NCI-H1694 treated with DMSO at 0.1 percent for 48 hours (cell line): ENCODE measurements around the gene GPC6.

Experiments used
- DNase-seq: peaks from one replicate; lab custom pipeline; 2025; lab: John Stamatoyannopoulos, UW

GPC6 gene

GRCh38 chr13:93230261-93230855 lies 3.8 kb downstream of the GPC6 start:
- DNase-seq = no peak

DNA sequence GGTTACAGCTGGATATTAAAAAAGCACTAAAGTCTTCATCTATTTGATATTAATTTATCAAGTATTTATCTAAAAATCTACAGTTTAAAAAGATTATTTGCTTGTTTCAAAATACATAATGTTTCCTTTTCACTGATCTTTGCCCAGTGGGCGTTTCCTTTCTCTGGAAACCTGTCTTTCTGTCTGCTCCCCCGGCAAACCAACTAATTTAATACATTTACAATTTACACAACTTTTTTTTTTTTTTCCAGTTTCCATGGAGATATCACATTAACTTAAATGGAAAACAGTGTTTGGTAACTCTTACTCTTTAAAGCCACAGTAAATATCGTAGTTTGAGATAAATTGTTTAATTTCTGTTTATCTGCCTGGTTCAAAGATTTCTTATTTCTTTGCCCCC lies 5.3 kb downstream of the GPC6 start:
- DNase-seq = no peak

DNA sequence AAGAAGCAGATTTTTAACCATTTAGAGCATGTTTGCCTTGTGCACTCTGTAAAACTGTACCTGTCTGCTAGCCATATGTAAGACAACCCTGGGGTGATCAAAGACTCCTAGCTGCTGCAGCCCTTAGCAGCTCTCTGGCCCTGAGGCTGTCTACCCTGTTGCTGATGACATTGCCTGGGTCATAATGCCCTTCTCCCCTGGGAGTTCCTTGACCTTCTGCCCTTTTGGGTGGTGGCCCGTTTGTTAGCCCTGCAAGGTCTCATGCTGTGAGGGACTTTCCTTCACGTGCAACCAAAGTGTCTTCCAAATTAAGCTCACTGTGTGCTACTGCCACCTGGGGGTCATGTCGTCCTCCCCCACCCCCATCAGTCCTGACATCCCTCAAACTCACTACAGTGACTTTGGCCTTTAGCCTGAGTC lies 7.4 kb downstream of the GPC6 start:
- DNase-seq = no peak

DNA sequence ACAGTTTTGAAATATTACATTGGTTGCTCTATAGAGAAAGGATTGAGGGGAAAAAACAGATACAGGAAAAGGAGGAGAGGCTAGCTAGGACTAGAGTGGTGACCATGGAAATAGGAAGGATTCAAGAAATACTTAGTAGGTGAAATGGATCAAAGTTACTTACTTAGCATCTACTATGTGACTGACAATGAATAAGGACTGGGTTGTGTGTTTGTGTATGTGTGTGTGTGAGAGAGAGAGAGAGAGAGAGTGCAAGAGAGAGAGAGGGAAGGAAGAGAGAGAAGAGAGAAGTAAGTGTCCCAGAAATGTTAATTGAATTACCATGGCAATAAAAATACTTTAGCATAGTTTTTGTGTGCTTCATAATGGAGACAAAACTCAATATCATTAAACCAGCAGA lies 7.9 kb downstream of the GPC6 start:
- no peak for DNase-seq

DNA sequence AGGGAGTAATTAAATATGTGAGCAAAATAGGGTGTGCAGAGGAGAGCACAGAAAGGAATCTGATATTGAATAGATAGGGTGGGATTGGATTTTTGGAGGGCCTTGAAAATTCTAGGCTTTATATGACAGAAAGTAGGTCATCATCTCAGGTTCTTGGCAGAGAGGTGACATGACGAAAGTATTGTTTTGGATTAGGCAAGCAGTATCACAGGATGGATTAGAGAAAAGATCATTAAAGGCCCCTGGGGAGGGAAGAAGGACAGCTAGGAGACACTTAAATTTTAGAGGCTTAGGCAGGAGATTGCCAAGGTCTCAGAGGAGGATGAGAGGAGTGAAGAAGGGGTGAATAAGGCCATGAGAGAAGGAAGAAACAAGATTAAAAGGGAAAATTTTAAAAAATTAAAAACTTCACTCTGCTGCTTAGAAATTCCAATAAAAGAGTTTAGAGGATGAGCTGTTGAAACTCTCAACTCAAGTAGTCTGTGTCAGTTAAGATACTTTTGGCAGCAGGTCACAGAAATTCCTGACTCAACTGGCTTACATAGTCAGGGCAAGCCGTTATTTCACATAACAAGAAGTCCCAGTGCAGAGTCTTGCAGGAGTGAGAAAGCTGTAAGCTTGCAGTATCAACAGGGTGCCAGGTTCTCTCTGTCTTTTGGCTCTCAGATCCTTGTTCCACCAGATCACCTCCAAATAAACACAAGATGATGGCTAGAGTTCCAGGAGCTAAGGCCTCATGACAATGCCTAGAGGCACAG lies 8.8 kb downstream of the GPC6 start:
- no peak for DNase-seq

- DNase-seq = no peak
Observed at GRCh38 chr13:93238711-93239110, 12.1 kb downstream of the GPC6 start.

DNA sequence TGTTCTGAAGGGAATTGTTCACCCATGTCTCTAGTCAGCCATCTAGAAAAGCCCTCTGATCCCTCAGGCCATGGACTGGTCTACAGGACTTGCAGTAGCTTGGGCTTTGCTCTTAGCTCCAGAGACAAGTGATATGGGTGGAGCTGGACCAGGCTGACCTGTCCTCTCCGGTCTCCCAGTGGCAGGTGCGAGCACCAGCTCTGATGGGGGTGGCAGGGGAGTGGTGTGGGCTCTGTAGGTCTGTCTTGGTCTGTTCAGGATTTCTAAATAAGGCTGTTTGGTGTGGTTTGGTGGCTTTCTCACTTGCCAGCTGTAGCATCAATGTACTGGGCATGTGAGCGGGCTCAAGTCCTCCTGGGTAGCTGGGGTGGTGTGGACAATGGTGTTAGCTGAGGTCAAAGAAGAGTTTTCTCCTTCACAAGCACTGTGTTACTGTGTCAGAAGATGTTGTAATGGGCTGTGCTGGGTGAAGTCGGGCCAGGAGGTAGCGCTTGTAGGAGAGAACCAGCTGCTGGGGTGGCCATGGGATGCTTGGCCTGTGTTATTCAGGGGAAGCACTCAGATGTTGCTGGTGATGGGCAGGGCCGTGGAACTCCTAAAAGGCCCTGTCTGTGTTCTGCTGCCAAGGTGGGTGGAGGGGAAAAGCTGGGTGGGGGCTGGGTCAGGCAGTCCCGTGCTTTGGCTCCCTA lies 16.9 kb downstream of the GPC6 start:
- no peak for DNase-seq

DNA sequence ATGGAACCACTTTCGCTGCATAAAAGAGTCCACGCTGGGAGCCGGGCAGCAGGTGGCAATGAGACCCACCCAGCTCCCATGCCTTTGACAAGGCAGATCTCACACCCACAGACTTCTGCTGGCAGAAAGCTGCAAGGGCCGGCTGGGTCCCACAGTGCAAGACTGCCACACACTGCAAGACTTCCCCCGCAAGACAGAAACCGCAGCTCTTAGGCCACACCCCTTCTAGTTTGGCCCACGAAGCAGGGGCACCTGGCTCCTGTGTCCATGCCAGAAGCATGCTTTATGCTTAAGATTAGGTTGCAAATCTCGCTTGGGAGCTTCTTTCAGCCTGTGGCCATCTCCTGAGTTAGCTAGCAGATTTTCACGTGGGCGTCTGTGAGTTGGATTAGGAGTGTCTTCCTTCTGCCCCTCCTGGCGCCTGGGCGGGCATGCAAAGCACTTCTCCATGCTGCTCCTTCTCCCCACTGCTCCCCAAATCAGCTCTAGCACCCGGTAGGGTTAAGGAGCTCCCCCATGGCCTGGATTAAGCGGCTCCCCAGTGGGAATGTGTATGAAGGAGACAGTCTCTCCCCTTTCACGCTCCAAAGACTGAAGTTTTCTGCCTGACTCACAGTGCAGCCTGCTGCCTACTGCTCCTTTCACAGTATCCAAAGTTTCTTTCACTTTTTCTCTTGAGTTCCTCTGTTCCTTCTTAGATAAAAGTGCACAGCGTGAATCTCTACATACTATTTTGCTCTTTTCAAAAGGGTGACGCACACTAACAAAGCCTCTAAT lies 17.7 kb downstream of the GPC6 start:
- no peak for DNase-seq

DNA sequence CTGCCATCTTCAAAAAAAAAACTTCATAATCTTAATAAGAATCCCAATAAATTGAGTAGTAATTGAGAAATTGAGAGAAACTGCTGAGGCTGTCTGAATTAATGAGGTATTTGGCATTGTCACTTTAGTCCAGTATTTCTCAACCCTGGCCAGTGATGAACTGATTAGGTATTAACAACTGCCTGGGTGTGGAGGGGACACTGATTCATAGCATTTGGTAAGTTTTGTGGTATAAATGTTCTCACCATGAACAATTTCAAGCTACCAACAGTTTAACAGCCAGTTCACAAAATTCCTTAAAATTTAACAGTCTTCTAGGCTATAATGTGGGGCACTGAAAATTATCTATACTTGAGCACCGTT lies 18.3 kb downstream of the GPC6 start:
- DNase-seq = no peak

GRCh38 chr13:93246069-93246468 lies 19.5 kb downstream of the GPC6 start:
- DNase-seq = no peak

DNA sequence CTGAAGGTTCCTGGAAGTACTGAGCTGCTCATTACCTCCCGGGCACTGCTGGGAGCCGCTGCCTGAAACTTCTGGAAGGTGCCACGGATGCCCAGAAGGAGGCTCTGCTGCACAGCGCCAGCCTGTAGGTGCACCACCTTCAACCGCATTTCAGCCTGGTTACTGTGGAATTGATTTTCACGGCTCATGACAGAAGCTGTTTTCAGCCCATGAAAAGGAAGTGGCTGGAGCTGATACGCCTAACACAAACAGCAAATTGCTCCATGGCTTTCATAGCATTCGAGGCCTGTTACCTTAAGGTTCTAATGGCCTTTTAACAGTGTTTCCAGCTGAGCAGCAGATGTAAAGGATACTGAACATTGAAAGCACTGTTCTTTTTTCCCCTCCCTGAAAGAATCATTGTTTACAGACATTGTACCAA lies 22.0 kb downstream of the GPC6 start:
- no peak for DNase-seq

DNA sequence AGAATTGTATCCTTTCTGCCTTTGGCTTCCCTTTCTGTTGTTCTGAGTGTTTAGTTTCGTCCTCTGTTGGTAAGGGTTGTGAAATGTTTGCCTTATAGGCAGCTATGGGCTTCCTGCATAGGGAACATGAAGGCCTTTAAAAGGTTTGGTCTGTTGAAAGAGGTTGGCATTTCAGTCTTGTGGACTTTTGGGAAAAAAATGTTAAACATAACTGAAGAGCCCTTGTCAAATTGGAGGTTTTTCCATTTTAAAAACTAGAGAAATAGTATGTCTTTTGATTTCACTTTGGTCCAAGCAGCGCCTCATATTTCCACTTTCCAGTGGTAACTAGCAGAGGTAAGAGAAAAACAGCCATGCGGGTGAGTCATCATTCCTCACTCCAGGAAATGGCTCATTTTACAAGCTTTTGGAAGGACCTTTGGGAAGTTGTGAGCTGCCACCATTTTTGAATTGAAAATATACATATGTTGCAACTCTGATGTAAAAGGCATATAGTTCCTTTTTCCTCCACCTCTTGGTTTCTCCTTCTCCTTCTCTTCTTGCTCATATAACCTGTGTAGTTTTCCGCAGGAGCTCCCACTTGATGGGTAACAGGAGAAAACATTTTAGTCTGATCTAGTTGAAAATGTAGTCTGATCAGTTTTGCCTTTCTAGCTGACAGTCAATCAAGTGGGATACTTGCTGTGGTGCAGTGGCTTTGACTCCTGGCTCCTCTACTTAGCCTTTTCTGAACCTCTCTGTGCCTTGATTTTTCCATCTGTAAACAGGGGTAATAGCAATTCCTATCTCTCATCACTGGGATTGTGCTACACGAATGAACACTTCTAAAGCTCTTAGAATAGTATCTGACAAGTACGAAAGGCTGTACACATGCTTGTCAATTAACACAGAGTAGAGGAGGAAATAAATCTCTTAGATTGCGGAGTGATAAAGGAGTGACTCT lies 23.0 kb downstream of the GPC6 start:
- no peak for DNase-seq

DNA sequence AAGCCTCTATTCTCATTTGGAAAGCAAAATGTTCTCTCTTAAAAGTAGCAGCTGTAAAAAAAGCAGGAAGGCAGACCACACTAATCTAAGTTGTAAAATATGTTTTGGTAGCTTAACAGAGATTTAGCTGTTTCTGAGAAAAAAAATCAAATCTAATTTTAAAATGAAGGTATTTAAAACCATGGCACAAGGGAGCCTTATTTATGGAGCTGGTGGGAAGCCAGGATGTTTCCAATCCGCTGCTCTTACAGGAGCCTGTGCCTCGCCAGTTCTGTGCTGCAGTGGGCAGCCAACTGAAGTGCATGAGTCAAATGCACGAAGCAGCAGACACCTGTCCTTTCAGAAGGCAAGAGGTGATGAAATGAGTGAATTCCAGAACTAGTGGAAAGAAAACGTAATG lies 28.2 kb downstream of the GPC6 start:
- peak; percentile 22 for DNase-seq

DNA sequence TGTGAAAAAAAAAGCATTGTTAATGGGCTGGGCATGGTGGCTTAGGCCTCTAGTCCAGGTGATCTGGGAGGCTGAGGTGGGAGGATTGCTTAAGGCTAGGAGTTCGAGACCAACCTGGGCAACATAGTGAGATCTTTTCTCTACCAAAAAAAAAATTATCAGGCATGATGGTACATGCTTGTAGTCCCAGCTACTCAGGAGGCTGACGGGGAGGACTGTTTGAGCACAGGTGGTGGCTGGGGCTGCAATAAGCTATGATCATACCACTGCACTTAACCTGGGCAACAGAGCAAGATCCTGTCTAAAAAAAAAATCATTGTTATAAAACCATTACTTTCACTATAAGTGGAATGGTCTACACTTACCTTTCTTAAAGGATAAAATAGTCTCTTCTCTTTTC lies 30.4 kb downstream of the GPC6 start:
- DNase-seq = no peak

GRCh38 chr13:93259527-93260080 lies 33.0 kb downstream of the GPC6 start:
- no peak for DNase-seq

DNA sequence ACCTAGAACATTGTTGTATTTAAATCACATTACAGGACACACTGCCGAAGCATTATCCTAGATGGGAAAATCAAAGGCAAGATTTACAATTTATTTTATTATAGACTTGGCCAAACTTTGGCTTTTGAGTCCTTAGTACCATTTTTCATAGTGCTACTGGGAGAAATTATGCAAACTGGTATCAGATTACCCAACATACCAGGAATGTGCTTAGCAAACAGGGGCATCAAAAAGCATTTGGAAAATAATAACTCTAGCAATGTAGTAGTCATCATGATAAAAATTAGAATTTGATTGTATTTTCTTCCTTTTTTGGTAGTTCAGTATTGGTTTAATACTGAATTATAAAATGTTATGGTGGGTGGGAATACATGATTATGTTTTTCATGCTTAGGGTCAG lies 34.0 kb downstream of the GPC6 start:
- DNase-seq = no peak

- DNase-seq = no peak
Observed at GRCh38 chr13:93262729-93263345, 36.2 kb downstream of the GPC6 start.

DNA sequence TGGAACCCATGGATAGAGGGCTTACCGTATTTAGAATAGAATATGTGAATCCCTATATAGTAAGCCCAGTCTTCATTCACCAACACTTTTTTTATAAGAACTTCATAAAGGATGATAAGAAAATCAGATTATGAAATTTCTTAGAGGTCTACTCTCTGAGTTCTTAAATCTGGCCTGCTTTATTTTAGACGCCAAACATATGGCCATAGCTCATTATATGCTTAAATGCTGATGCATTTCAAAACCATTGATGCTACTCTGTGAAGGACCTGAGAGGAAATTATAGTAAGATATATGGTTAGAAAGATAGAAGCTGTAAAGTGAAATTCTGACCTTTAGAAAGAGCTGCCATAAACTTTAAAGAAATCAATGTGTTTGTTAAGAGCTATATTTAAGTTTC lies 38.3 kb downstream of the GPC6 start:
- DNase-seq = no peak

DNA sequence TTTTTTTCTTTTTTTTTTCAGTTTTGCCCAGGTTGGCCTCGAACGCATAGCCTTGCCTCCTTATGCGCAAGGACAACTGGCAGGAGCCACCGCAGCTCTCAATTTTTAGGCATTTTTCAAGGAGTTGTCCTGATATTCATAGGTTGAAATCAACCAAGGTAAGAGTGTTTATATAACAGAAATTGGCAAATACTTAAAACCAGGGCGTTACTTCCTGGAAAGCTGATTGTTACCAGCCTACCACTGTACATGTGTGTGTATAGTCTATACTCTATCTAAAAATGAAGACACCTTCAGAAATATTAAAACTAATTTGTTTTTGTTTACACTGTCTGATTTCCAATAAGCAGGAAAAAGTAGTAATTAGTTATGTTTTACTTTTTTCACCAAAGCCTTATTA lies 39.2 kb downstream of the GPC6 start:
- DNase-seq = no peak

GRCh38 chr13:93266681-93267080 lies 40.1 kb downstream of the GPC6 start:
- DNase-seq = no peak
